ENCODE data around the gene ZIC5.

GRCh38 chr13:99985241-99985874 is 13.8 kb upstream of the ZIC5 start:
- TF ChIP-seq POLR2AphosphoS5 (IDR thresholded peaks at IDR 0.05) (no peak), CTCF (IDR thresholded peaks at IDR 0.05) (no peak), POLR2A (IDR thresholded peaks at IDR 0.05) (no peak)

Measured in transverse colon (tissue), 4 donors.